Activated naive CD8-positive, alpha-beta T cell treated with anti-CD3 and anti-CD28 coated beads, Interleukin-2, amount 50 U/mL, for 16 hours (primary cell): ENCODE results near the gene ST8SIA1.
"Not testable (repeated sequence)": the region's sequence is repeated elsewhere in the genome, so short reads cannot be mapped to it uniquely, and the experiment has no call there.

Experiments used
- DNase-seq: peaks from one replicate; pipeline ENCODE4 v3.0.0-alpha.2; 2020; ENCODE audit warnings: low read depth, low spot score

Gene ST8SIA1

GRCh38 chr12:22334410-22335100, at the start of gene ST8SIA1:
Gene ST8SIA1 (minus strand): TSS chr12:22334707. CDS start chr12:22334232, 475 bp downstream.
- no peak for DNase-seq

GRCh38 chr12:22380031-22380430, 45.5 kb upstream of the ST8SIA1 start:
- DNase-seq = no peak

DNA sequence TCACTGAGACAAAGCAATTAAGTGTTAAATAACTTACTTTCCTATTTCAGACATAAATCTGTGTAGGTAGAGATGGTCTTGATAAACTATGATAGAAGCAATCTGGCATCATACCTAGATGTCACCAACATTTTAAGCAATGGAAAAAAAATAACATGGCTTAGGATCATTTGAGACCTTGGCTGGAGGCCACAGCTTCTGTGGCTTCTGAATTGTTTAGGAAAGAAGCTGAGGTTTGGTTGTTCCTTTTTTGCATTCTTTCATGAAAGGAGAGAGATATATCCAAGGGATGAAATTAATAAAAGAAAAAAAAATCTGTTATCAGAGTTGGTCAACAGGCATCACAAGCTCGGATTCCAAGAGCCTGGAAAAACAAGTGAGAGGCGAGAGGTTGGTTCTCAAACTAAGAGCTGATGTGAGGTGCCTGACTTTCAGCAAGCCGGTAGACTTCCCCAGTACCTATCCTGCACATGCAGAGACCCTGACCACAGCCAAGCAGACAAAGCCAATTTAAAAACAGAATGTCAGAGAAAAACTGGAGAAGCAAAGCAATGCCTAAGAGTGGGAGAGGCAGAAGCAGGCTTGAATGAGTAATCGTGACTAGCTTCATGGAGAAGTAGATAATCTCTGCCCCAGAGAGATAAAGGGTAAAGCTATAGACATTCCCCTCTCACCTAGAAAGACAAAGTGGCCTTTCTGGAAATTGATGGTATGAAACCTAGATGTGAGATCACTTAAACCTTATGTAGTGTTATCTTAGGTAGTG, 43.4 kb upstream of the ST8SIA1 start:
- no peak for DNase-seq

- not testable (repeated sequence) for DNase-seq
Observed at GRCh38 chr12:22376596-22377150, 42.2 kb upstream of the ST8SIA1 start.

DNA sequence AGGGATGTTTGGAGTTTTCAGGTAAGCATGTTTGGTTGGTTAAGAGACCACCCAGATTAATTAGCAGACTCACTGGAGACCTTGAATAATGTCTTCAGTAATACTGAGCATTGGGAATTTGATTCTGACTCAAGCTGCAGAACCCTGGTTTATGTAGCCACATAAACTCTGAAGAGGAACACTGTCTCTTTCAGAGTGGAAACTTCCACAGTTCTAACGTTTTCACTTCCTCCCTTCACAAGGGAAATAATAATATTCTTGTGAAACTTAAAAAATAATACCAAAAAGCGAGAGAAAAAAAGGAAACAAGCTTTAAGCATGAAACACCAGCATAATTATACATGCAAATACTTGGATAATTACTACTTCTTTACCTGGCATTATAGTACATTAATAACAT, 40.0 kb upstream of the ST8SIA1 start:
- no peak for DNase-seq

GRCh38 chr12:22372277-22372837, 37.9 kb upstream of the ST8SIA1 start:
- no peak for DNase-seq

- no peak for DNase-seq
Observed at GRCh38 chr12:22366181-22366580, 31.7 kb upstream of the ST8SIA1 start.

GRCh38 chr12:22361785-22362184, 27.3 kb upstream of the ST8SIA1 start:
- no peak for DNase-seq

DNA sequence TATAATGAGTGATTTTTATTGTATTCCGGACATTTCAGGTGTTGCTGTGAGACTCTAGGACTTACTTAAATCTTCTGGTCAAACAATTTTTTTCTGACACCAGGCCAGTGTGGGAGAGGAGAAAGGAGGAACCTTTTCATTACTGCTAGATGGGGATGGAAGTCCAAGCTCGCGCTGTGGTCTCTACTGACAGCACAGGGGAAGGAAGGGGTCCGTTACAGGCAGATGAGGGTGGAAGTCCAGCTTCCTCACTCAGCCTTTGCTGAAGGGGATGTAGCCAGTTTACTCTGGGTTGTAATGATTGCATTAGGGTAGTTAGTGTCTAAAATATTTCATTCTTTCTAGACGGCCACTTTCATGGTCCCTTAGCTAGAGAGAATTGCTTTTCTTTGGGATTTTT, 26.3 kb upstream of the ST8SIA1 start:
- DNase-seq = no peak

DNA sequence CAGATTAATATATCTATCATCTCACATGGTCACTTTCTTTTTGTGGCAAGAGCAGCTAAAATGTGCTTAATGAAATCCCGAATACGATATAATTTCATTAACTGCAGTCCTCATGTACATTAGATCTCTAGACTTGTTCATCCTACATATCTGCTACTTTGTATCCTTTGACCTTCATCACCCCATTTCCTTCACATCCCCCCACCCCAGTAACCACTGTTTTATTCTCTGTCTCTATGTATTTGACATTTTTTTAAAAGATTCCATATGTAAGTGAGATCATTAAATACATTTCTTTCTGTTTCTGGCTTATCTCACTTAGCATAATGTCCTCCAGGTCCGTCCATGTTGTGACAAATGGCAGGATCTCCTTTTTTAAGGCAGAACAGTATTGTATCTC, 23.0 kb upstream of the ST8SIA1 start:
- DNase-seq = no peak

- DNase-seq = no peak
Observed at GRCh38 chr12:22356231-22356630, 21.7 kb upstream of the ST8SIA1 start.

DNA sequence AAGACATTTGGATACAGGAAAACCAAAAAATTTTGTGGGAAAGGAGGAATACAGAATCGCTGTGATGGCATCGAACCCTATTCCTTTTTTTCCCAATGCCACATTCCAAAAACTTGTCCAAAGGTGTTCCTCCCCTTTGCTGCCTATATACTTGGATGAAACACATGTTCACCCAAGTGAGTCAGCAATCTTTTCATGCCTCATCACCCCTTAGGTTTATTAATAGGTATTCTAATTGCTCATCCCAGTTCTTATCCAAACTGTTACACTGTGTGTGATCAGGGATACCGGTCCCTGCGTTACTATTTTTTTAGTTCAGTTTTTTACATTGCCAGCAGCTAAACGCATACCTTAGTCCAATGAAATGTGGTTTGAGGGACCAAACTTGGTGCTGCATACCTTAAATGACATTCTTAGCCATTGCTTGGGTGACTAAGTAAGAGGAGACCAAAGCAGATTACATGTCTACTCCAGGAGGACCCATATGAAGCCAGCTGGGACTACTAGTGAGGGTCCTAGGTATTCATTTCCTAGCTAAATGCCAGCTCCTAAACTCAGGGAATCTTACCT, 20.6 kb upstream of the ST8SIA1 start:
- DNase-seq = no peak

GRCh38 chr12:22353615-22354325, 19.3 kb upstream of the ST8SIA1 start:
- DNase-seq = no peak

DNA sequence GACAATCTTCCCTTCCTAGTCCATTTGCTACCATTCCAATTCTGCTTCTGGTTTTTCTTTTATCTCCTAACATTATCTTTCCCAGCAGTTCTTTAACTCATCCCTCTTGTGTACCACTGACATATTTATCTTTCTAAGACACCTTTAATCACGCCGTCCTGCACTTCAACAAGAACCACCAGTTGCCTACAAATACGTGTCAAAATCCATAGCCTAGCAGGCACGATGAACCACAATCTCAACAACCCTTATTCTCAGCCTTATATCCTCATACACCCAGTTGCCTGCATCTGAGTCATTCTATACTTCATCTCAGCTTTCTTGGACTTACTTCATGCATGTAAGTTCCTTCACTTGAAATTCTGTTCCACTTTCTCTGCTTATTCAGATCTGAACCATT, 16.4 kb upstream of the ST8SIA1 start:
- DNase-seq = no peak

DNA sequence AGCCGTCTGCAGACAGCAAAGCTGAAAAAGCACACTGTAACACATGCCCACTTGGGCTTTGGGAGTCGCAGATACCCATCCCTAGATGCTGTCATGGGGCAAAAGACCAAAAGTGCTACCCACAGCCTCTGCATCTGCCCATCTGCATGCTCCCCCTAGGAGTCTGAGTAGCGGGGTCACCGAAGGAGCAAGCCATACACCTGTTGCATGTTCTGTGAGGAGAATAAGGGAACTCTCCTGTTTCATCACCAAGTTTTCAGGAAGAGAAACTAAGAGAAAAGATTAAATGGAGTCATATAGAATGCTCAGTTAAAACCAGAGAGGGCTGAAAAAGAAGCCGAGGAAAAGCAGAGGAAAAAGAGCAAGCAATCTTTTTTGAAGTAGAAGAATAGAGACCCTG, 13.7 kb upstream of the ST8SIA1 start:
- DNase-seq = no peak

- no peak for DNase-seq
Observed at GRCh38 chr12:22340143-22340542, 5.6 kb upstream of the ST8SIA1 start.

DNA sequence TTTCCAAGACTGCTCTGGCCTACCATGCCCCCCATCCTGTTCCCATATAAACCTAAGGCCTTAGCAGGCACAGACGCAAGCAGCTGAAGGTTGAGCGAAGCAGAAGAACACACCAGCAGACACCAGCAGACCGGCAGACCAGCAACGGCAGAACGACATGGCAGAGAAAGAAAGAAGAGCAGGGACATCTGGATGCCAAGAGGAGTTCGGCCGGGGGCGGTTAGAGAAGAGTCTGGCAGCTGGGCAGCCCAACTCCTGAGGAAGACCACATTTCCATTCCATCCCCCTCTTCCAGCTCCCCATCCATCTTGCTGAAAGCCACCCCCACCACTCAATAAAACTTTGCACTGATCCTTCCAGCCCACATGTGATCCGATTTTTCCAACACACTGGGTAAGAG, 5.2 kb upstream of the ST8SIA1 start:
- no peak for DNase-seq

DNA sequence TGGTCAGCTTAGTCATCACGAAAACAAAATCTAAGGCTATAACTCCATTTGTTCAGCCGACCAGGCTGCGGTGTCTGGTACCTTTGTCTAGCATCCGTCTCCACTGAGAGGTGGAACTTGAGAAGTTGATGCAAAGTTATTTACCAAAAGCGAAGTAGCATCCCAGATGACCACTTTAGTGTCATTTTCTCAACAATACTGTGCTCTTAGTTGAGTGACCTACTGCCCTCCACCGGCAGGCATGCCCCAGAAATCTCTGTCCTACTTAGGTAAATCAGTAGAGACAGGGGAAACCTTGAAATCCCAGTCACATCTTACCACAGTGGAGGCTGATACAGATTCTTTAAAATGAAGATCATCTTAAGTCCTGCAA, 1.3 kb upstream of the ST8SIA1 start:
- DNase-seq = no peak

DNA sequence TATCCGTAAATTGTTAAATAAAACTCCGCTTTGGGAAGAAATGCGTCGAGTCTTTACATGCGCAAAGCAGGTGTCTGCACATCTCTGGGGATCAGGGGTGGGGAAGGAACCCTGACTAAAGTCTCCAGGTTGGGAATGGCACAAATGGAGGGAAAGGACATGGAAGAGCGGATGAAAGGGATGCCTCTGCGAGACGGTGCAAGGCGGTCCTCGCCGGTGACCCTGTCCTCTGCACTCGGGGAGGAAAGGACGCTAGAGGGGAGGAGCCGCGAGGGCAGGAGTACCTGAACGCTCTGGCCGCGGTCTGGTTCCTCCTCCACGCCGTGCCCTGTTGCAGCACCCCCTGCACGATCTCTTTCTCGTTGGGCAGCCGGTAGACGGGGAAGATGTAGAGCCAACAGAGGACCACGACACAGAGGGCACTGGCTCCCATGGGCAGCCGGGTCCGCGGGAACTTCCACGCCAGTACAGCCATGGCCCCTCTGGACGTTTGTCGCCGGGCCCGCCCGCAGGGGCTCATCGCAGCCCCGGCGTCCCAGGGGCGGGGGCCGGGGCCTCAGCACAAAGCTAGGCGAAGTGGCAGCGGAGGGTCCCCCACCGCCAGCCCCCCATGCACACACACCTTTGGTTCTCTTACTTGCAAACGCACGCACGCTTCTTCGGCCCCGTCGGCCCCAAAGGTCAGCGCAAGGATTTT, 646 bp downstream of the ST8SIA1 start:
- DNase-seq = no peak

DNA sequence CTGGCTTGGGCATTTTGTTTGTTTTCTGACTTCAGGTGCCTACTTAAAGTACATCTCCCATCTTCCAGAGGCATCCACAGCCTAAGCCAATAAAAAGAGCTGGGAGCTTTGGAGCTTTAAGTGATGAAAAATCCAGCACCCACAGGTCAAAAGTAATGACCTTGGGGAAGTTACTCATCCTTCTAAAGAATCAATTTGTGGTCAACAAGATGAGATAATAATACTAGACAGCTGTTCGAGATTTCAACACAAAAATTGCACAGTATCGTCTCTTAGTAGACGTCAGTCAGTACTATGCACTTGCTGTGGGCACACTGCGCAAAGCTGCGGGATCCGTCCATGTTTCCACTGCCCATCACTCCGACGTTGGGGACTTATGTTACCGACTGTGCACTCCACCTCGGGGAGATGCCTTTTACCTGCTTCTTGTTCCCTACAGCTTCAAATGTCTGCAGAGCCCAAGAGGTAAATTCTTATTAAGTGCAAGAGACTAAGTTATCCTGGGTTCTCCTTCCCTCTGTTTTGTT, 1.3 kb downstream of the ST8SIA1 start:
- no peak for DNase-seq

GRCh38 chr12:22332202-22332601, 2.3 kb downstream of the ST8SIA1 start:
- DNase-seq = no peak
